HG02938 (cell line): ENCODE results near the gene RIPK3.

ENCODE experiments used
- ATAC-seq: cut with Tn5 transposase; IDR thresholded peaks from one replicate; pipeline ENCODE4 v1.9.1; 2021; ENCODE audit warnings: mild to moderate bottlenecking, moderate library complexity; ENCODE audit not compliant: unreplicated experiment

The RIPK3 gene

DNA sequence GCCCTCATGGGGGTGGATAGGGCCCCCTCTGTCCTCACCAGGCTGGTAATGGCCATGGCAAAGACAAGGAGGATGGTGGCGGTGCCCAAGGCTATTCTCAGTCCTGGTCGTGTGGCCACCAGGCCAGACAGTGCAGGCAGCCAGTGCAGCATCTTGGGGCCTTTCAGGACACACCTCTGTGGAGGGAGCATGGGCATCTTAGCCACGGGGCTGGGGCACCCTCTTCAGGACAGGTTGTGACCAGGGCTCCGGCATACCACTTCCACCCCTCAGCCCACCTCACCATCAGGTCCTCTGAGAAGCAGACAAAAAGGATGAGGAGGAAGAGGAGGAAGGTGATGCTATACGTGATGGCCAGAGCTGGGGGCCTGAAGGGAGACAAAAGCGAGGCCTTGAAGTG, 15.8 kb downstream of the RIPK3 start:
- no peak for ATAC-seq

DNA sequence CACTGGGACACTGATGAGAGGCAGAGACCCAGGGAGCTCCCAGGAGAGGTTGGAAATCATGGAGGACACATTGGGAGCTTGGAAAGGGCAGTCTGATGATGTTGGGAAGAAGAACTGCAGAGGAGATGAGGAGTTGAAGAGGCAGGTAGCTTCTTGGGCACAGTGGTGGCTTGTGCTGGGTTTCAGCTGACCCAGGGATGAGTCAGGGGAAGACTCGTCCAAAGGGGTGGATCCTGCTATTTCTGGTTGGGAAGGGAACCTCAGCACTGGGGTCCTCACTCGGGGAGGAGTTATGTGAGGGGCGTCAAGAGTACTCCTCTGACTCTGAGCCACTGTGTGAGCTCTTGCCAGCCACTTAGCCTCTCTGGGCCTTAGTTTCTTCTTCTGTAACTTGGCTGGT, 16.4 kb downstream of the RIPK3 start:
- no peak for ATAC-seq

DNA sequence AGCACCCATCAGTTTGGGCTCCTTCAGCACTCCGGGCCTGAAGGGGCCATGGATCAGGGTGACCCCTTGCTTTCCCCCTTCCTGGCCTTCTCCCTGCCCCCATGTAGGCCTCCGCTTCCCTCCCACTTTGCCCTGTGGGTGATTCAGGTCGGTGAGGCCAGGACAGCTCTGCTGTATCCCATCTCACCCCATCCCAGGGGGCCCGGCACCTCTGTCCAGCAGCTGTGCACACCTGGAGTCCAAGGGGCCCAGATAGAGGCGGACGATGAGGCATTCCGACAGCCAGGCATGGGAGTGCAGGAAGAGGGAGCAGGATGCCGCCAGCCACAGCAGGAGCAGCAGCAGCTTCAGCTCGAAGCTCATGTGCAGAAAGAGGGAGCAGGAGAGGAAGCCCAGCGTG, 17.1 kb downstream of the RIPK3 start:
- no peak for ATAC-seq

DNA sequence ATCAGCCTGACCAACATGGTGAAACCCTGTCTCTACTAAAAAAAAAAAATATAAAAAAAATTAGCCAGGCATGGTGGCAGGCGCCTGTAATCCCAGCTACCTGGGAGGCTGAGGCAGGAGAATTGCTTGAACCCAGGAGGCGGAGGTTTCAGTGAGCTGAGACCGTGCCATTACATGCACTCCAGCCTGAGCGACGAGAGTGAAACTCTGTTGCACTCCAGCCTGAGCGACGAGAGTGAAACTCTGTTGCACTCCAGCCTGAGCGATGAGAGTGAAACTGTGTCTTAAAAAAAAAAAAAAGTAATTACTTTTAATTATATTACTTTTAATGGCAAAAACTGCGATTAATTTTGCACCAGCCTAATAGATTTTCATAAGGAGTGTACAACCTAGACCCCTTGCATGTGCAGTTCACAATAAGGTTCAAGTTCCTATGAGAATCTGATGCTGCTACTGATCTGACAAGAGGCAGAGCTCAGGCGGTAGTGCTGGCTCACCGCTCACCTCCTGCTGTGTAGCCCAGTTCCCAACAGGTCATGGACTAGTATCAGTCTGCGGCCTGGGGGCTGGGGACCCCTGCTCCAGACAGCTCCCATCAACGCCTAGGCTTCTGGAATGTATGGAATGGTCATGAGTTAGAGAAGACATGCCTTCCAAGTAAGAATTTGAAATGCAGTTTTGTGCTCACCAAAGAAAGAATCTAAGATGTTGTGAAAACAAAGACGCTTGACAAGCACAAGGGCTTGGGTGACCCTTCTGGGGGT, 18.4 kb downstream of the RIPK3 start:
- ATAC-seq: no peak

DNA sequence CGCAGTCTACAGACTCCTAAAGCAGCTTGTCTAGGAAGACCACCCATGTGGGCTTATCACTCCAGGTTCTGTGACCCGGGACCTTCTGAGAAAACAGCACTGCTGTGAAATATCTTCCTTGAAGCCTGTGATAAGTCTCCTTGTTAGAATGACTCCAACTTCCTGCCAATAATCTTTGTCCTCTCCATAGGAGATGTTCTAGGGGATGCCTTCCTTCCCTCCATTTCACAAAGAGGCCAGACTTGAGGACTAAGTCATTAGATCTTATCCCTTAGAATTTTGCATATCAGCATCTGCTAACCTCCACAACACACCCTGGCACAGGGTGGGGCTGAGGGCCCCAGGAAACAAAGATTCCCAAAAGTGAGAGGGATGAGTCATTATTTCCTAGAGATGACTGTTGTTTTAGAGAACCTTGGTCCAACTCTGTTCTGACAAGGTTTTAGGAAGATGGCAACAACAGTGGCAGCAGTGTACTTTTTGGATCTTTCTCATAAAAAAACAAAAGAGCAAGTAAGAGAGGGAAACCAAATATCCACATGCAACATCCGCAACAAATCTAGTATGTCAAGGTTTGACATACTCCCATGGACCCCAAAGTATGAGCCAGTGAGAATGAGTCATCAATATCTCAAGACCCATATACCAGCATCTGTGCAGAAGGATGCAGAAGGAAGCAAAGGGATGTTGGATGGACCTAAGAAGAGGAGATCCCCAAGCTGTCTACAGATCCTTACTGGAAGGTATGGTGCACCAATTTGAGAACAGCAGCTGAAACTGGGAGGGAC, 22.5 kb downstream of the RIPK3 start:
- no peak for ATAC-seq

DNA sequence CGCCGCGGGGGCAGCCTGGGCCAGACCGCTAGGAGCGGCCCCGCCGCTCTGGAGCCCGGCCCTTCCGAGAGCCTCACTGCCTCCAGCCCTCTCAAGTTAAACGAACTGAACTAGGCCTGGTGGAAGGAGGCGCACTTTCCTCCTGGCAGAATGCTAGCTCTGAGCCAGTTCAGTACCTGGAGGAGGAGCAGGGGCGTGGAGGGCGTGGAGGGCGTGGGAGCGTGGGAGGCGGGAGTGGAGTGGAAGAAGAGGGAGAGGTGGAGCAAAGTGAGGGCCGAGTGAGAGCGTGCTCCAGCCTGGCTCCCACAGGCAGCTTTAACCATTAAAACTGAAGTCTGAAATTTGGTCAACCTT, 23.2 kb downstream of the RIPK3 start:
- ATAC-seq: no peak

DNA sequence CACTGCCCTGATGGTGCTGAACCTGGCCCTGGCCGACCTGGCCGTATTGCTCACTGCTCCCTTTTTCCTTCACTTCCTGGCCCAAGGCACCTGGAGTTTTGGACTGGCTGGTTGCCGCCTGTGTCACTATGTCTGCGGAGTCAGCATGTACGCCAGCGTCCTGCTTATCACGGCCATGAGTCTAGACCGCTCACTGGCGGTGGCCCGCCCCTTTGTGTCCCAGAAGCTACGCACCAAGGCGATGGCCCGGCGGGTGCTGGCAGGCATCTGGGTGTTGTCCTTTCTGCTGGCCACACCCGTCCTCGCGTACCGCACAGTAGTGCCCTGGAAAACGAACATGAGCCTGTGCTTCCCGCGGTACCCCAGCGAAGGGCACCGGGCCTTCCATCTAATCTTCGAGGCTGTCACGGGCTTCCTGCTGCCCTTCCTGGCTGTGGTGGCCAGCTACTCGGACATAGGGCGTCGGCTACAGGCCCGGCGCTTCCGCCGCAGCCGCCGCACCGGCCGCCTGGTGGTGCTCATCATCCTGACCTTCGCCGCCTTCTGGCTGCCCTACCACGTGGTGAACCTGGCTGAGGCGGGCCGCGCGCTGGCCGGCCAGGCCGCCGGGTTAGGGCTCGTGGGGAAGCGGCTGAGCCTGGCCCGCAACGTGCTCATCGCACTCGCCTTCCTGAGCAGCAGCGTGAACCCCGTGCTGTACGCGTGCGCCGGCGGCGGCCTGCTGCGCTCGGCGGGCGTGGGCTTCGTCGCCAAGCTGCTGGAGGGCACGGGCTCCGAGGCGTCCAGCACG, 23.8 kb downstream of the RIPK3 start:
- no peak for ATAC-seq

DNA sequence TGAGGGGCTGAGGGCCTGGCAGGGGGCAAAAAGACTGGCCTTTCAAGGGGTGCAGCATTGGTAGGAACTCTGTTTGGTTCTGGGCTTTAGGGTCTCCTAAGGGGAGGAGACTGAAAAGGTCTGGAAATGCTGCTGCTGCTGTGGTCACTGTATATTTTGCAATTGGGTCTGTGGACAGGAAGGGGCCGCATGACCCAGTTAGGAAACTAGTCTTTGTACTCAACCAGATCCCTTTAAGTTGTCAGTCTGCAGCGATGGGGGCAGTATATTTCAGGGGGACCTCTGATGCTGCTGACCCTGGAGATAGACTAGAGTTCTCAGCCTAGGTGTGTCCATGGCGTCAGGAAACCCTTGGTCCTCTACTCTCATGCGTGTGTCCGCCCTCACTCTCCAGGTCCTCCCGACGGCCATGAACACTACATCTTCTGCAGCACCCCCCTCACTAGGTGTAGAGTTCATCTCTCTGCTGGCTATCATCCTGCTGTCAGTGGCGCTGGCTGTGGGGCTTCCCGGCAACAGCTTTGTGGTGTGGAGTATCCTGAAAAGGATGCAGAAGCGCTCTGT, 24.5 kb downstream of the RIPK3 start:
- no peak for ATAC-seq

DNA sequence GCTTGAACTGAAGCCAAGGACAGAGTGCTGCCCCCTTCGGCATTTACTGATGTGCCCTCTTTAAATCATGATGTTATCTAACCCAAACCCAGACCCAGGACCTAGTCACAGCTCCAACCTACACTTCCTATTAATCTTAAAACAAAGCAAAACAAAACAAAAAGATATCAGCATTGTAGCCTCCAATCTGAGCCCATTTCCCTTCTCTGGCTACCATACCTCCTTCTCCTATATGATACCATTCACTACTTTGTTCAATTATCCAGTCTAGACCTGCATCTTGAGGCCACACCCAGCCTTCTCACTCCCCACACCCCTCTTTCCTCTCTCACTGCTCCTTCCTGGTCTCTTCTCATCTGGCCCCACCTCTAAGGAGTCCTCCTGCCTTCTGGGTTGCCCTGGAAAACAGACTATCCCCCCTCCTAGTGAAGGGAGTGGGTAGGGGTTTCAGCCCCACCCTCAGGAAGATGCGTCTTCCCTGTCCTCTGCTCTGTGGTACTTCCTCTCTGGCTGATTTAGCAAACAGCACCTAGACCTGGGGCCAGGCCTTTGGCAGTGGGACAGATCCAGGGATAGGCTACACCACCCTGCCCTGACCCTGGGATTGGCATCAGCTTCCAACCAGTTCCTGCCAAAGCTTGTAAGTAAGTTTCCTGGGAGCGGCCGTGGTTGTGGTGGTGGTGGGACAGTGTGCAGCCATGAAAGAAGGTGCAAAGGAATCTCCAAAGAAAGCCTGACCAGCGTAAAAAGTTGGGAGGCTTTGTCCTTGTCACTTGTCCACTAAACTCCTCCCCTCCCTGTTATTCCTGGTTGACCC, 25.2 kb downstream of the RIPK3 start:
- ATAC-seq: no peak

DNA sequence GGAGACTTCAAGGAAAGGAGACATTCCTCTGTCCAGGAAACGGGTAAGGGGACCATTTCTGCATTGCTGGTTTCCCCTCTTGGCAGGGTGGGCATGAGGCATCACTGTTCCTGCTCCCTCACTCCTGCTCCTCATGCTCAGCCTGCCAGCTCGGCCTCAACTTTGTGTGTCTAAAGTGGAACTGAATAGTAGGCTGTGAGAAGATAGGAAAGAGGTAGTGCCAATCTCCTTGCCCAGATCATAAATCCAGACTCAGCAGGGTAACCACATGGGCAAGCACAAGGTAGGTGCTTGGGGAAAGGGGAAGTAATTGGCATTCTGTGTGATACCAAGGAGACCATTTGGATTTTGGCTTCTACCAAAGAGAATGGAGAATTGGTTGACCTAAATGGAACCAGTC, 25.9 kb downstream of the RIPK3 start:
- ATAC-seq: no peak

DNA sequence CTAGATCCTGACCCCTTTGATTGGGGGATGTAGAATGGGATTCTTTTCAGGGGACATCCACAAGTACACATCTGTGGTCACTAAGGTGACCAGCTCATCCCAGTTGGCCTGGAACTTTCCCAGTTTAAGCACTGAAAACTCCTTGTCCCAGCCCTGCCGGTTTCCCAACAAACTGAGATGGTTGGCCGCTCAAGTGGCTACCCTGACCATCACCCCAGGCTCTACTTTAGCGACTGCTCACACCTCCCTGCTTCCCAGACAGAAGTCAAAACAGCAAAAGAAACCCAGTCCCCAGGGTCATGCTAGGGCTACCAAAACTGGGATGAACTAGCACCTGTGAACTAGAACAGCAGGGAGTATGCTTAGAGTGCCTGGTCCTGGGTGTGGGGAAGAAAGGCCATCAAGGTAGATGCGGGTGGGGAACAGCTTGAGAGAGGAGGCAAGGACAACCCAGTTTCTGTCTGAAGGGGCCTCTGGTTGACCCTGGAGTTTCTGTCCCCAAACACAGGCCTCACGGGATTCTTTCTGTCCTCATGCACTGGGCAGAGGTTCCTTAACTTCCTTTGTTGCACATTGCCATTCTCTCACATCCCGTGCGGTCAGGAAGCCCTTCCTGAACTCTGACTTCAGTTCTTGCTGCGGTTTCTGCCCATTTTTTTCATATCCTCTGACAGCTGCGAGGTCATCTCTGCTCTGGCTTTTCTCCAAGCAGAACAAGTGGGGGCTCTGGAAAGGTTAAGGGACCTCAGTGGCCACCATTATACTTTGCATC, 26.9 kb downstream of the RIPK3 start:
- no peak for ATAC-seq

DNA sequence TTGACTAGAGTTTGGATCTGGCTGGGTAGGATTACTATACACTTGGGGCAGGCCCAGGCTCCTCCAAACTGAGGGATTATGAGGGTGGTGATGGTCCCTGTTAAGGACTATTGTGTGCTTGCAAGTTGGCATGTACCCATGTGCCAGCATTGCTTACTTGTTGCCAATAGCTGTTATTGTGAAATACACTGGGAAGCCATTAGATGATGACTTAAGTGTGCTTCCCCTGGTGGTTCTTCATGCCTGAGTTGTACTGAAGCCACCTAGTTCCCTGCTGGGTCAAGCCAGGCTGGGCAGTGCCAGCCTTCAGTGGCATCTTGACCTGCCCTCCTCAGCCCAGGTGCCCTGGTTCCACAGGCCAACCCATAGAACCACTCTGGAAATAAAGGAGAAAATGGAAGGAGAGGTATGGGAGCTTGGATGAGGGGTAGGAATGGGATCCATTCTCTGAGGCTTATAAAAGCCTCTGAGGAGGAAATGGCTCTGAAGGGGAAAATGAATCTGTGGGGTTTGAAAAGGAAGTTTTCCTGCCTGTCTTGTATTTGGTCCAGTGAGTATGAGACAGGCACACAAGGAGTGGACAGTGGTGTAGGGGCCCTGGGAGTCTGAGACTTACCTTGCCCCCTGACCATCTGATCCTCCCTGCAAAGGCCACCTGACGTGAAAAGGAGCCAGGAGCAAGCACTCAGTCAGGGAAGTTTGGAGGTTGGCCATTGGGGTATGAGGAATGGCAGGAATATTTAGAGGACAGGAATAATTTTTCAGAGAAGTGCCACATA, 27.8 kb downstream of the RIPK3 start:
- ATAC-seq: no peak

DNA sequence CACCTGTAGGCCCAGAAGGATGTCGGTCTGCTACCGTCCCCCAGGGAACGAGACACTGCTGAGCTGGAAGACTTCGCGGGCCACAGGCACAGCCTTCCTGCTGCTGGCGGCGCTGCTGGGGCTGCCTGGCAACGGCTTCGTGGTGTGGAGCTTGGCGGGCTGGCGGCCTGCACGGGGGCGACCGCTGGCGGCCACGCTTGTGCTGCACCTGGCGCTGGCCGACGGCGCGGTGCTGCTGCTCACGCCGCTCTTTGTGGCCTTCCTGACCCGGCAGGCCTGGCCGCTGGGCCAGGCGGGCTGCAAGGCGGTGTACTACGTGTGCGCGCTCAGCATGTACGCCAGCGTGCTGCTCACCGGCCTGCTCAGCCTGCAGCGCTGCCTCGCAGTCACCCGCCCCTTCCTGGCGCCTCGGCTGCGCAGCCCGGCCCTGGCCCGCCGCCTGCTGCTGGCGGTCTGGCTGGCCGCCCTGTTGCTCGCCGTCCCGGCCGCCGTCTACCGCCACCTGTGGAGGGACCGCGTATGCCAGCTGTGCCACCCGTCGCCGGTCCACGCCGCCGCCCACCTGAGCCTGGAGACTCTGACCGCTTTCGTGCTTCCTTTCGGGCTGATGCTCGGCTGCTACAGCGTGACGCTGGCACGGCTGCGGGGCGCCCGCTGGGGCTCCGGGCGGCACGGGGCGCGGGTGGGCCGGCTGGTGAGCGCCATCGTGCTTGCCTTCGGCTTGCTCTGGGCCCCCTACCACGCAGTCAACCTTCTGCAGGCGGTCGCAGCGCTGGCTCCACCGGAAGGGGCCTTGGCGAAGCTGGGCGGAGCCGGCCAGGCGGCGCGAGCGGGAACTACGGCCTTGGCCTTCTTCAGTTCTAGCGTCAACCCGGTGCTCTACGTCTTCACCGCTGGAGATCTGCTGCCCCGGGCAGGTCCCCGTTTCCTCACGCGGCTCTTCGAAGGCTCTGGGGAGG, 28.9 kb downstream of the RIPK3 start, which contains the start of gene LTB4R:
LTB4R (plus strand) TSS at position 857 of the 959 bp plus-strand sequence. CDS start 4,150 bp downstream, outside the sequence.
- ATAC-seq: peak; percentile 57

DNA sequence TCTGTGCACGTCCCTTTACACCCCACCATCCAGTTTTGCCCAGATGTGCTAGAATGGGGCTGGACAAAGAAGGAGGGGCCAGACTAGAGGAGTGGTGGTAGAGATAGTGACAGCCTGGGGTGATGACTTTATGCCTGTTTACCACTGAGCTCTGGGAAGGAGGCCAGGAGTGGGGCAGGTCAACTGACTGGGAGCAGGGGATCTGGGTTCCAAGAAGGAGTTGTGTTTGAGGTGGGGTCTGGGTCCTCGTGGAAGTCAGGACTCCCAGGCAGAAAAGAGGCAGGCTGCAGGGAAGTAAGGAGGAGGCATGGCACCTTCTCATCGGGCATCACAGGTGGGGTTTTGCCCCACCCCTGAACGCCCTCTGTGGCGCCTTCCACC, 29.5 kb downstream of the RIPK3 start:
- no peak for ATAC-seq

DNA sequence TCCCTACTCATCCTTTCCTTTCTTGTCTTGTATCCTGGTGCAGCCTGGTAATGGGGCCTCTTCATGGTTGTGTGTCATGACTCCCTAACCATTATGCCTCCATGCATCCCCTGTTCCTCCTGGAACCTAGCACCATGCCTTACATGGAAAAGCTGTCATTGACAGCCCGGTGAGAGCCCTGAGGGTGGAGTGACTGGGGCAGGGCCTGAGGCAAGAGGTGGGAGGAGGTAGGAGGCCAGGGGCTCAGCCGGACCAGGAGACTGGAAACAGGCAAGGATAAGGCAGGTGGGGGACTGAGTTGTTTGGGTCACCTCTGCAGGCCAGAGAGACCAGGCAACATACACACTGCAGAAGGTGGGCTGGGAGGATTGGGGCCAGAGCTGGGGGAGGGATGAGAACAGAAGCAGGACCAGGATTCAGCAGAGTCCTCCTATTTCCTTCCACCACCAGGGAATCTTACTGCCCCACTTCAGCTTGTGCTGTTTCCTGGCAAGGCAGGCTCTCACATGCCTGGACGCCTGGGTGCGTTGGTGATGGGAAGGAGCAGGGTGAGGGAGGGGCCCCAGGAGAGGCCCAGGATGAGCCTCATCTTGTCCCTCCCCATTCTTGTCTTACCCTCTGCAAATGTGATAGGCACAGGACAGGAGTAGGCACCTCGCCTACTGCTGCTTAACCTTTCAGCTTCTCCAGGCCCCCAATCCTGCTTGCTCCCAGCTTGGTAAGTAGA, 30.1 kb downstream of the RIPK3 start, which contains the start of gene LTB4R2:
LTB4R2 (plus strand) TSS at position 603 of the 727 bp plus-strand sequence. CDS start 525 bp downstream, outside the sequence.
- ATAC-seq: no peak

DNA sequence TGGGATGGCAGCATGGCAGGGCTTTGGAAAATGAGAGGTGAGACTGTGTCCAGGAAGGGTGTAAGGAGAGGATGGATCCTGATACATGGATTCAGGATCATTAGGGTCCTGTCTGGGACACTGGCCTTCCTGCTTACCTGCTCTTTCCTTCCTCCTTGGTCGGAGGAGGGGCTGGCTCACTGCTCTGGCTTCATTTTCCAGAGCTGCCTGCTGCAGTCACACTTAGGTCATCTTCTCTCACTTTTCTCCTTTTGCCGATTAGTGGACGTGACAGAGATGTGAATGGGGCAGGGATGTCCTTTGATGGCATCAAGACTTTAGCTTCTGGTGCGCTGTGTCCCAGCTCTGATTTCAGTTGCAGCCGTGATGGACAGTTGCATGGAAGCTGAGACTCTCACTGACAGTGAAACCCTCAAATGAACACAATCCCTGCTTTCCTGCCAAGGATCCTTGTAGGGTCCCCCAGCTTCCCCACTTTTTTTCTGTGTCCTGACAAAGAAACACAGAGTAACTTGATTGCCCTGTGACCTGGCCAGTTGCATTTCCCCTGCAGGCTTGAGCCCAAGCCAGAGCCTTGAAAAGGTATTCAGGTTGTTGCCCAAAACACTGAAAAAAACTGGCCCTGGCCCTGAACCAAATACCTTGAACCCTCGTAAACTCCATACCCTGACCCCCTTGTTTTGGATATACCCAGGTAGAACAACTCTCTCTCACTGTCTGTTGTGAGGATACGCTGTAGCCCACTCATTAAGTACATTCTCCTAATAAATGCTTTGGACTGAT, 31.3 kb downstream of the RIPK3 start:
- no peak for ATAC-seq
